ENCODE results near the gene SNX24.

DNA sequence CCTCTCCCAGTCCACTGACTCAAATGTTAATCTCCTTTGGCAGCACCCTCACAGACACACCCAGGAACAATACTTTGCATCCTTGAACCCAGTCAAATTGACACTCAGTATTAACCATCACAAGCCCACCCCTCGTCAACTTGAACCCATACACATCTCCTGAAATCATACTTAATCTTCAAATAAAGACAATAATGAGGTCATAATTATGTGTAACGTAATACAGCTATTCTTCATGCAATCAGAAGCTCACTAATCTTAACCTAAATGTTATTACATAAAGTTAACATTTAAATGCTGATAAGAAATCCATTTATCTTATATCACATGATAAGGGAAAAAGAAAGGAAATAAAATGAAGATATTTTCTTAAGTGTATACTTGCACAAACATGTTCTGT lies 125.9 kb downstream of the SNX24 start:
- TF ChIP-seq, protein P1, sequence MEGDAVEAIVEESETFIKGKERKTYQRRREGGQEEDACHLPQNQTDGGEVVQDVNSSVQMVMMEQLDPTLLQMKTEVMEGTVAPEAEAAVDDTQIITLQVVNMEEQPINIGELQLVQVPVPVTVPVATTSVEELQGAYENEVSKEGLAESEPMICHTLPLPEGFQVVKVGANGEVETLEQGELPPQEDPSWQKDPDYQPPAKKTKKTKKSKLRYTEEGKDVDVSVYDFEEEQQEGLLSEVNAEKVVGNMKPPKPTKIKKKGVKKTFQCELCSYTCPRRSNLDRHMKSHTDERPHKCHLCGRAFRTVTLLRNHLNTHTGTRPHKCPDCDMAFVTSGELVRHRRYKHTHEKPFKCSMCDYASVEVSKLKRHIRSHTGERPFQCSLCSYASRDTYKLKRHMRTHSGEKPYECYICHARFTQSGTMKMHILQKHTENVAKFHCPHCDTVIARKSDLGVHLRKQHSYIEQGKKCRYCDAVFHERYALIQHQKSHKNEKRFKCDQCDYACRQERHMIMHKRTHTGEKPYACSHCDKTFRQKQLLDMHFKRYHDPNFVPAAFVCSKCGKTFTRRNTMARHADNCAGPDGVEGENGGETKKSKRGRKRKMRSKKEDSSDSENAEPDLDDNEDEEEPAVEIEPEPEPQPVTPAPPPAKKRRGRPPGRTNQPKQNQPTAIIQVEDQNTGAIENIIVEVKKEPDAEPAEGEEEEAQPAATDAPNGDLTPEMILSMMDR (IDR thresholded peaks at IDR 0.05 in 2 of 3, conservative IDR thresholded peaks at IDR 0.05 in 1 of 3; ENCODE audit: borderline replicate concordance in 1 of 3, insufficient read depth in 1 of 3, low read depth in 2 of 3, low read length in 2 of 3), result no peak
- TF ChIP-seq SIN3A (IDR thresholded peaks at IDR 0.05; ENCODE audit: low read depth), result no peak
- no peak for TF ChIP-seq POLR2A (IDR thresholded peaks at IDR 0.05; ENCODE audit: borderline replicate concordance, extremely low read depth, insufficient read depth, insufficient read length)
- no peak for TF ChIP-seq EZH2 (IDR thresholded peaks at IDR 0.05)
- TF ChIP-seq EGR1 (IDR thresholded peaks at IDR 0.05; ENCODE audit: low read depth), result no peak
- no peak for TF ChIP-seq POLR2AphosphoS5 (IDR thresholded peaks at IDR 0.05; ENCODE audit: low read depth, low read length)
- TF ChIP-seq TCF7L2 (IDR thresholded peaks at IDR 0.05; ENCODE audit: borderline replicate concordance, extremely low read depth, insufficient read depth, insufficient read length), result no peak
- no peak for TF ChIP-seq RAD21 (IDR thresholded peaks at IDR 0.05; ENCODE audit: low read depth)
- TF ChIP-seq, protein P2, sequence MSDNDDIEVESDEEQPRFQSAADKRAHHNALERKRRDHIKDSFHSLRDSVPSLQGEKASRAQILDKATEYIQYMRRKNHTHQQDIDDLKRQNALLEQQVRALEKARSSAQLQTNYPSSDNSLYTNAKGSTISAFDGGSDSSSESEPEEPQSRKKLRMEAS (IDR thresholded peaks at IDR 0.05), result no peak
